GM12864 (cell line): ENCODE data around the gene C2orf66.

ENCODE experiments used
- DNase-seq: peaks from one replicate; pipeline ENCODE4 v3.0.0-alpha.2; 2011; ENCODE audit warnings: low read depth
- H3K4me3 ChIP-seq: 2 replicates; pipeline ENCODE4 v1.5.1; 2011; ENCODE audit warnings: mild to moderate bottlenecking, low read depth, low read length, control low read depth
- CTCF ChIP-seq: IDR thresholded peaks from 2 replicates; pipeline ENCODE4 v1.5.1; 2011; ENCODE audit warnings: low read depth, mild to moderate bottlenecking, moderate library complexity, low read length, control low read depth, inconsistent platforms; ENCODE audit errors: missing control alignments

Gene C2orf66

GRCh38 chr2:196767101-196767500 lies 42.1 kb downstream of the C2orf66 start:
- no peak for DNase-seq
- no peak overlapping the region for H3K4me3 ChIP-seq
- no peak for TF ChIP-seq CTCF

GRCh38 chr2:196759378-196759706 lies 49.8 kb downstream of the C2orf66 start:
- no peak overlapping the region for H3K4me3 ChIP-seq
- TF ChIP-seq CTCF = no peak
- DNase-seq = no peak

GRCh38 chr2:196758474-196759377 lies 50.4 kb downstream of the C2orf66 start:
- no peak overlapping the region for H3K4me3 ChIP-seq
- no peak for DNase-seq

More at GRCh38 chr2:196758474-196759377, 50.4 kb downstream of the C2orf66 start:
- no peak for TF ChIP-seq CTCF
